DMS 273 treated with DMSO at 0.1 percent for 48 hours (cell line): ENCODE data around the gene EPHB2.

Experiments used
- DNase-seq: peaks from one replicate; lab custom pipeline; 2025; lab: John Stamatoyannopoulos, UW

The EPHB2 gene

DNA sequence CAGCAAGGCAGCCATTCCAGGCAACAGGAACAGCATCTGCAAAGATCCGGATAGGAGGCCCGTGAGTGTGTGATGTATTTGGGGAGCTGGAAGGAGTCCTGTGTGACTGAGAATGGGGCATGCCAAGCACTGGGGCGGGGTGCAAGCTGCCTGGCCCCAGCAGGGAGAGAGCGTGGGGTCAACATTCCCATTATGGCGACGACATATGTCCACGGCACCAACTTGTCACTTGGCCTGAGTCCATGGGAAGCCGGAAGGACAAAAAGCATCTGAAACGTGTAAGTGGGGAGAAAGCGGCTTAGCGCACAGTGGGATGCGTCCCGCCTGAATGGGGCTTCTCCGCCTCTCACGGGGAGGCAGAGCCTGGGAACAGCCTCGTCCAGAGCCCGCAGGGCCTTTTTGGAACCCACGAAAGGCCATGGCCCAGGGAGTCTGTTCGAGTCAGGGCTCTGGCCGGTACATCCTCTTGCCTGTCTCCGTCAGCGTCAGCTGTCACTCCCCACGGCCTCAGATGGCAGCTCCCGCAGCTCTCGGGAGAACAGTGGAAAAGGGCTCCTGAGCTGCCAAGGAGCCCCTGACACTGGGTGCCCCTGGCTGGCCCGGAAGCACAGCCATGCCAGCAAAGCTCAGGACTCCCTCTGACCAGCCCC, 12.4 kb downstream of the EPHB2 start:
- DNase-seq = no peak

DNA sequence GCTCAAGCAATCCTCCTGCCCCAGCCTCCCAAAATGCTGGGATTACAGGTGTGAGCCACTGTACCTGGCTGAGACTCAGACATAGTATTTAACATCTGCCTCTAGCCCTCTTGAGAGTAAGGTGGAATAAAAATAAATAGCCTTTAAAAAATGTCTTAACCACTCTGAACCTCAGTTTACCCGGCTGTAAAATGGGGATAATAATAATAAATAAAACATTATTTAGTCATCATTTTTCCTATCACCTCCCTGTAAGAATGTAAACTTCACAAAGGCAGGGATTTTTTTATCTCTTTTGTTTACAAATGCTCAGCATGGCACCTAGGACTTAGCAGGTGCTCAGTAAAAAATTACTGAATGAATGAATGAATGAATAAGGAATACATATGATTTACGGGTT, 17.2 kb downstream of the EPHB2 start:
- DNase-seq = no peak

DNA sequence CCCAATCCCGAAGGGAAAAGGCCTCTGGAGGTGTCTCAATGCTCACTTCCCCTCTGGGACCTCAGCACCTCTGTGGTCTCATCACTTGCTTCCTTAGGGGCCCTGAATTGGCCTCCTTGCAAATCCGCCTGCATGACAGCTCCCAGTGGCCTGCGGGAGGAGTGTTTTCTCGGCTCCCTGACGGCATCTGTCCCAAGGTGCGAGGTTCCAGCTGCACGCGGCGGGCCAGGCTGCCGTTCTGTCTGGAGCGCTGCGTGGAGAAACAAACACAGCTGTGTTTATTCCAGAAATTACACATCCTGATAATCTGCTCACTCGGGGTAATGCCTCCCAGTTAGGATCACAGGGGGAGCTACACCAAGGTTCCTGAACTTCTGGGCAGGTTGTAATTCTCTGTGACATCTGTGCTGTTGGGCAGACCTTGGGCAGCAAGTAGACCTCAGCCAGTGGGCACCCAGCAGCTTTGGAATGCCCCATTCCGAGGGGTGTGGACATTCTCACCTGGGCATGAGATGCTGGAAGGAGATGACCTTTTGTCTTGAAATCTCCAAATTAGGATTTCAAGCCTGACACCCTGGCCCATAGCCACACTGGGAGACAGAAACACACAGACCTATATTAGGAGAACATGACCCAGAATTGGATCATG, 18.2 kb downstream of the EPHB2 start:
- DNase-seq = no peak

DNA sequence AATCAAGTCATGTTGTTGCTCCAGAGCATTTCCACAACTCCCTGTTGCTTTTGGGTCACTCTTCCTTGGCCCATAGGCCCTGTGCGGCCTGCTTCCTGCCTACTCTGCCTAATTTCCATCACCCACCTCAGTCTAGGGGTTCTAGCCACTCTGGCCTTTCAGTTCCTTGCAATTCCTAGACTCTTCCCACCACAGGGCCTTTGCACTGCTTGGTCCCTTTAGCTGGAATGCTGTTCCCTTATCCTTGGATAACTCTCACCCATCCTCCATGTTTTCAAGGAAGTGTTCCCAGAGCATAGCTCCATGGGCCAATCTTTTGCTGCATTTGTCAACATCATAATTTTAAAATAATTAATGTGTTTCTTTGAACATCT, 18.7 kb downstream of the EPHB2 start:
- no peak for DNase-seq

DNA sequence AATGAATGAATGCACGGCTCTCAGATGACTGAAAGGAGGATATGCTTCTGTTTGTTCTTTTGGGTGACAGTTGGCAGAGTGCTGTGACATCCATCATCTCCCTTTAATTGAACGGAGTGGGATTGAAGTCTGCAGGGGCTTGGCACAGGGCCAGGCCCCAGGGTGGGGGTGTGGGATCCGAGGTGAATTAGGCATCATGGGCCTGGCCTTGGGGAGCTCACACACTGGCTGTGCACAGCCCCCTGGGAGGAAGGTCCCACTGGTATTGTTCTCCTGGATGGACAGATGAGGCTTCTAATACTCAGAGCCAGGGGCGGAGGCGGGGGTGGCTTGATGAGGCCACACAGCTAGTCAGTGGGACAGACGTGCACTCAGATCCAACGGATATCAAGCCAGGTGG, 19.3 kb downstream of the EPHB2 start:
- DNase-seq = no peak

DNA sequence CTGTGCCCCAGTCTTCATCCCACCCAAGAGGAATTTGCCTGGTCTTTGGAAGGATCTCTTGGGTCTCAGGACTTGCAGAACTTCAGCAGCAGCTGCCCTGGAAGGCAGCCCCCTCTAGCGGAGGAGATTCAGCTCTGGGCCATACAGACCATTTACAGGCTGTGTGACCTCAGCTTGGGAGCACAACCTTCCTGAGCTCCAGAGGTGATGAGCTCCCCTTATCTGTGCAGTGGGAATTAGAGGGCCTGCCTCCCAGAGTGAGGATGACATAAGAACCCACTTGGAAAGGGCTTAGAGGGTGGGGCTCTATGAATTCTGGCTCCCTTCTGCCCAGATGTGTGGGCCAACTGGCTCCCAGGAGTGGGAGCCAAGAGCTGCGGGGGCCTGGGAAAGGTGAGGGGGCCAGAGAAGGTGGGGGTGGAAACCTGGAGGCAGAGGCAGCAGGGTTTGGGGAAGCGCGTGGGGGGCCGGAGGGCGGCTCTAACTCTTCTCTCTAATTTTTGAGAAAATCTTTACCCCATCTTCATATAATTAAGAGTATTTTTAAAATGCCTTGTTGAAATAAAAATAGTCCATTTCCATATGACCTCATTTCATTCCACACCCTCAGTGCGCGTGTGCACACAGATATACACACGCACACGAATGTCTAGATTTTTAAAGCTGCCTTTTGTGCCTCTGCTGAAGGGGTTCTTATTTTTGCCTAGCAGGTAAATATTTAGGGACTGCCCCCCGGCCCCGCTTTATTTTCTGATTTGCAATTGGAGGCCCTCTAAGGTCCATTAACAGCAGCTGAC, 21.5 kb downstream of the EPHB2 start:
- no peak for DNase-seq

DNA sequence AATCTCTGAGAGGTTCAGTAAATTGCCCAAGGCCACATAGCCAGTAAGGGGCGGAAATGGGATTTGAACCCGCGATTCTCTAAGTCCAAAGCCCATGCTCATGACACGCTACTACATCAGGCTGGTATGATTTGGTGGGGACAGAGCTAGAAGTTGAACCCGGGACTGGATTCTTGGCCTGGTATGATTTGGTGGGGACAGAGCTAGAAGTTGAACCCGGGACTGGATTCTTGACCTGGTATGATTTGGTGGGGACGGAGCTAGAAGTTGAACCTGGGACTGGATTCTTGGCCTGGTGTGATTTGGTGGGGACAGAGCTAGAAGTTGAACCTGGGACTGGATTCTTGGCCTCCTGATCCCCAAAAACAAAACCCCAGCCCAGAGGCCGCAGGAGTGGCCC, 23.0 kb downstream of the EPHB2 start:
- no peak for DNase-seq

DNA sequence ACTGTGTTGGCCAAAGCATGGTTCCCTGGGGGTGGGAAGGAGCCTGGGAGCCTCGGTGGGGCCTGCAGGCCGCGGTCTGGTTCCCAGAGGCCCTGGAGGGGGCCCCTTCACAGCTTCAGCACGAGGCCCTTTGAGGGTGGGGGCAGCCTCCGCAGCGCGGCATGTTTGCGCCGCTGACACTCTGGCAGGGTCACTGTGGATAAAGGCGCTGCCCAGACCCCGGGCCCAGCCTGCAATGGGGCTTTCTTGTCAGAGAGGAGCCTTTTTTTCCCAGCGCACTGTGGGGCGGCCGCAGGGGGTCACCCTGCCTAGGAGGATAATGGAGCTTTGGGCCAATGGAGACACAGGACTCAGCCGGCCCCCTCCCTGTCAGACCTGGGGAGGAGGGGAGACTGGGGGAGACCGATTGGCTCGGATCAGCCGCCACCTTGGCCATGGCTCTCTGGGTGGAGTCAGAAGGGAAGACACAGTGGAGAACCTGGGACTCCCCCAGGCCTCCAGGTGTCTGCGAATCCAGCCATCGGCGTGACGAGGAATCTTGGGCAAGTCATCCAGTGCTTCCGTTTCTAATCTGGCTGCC, 26.0 kb downstream of the EPHB2 start:
- DNase-seq = no peak

DNA sequence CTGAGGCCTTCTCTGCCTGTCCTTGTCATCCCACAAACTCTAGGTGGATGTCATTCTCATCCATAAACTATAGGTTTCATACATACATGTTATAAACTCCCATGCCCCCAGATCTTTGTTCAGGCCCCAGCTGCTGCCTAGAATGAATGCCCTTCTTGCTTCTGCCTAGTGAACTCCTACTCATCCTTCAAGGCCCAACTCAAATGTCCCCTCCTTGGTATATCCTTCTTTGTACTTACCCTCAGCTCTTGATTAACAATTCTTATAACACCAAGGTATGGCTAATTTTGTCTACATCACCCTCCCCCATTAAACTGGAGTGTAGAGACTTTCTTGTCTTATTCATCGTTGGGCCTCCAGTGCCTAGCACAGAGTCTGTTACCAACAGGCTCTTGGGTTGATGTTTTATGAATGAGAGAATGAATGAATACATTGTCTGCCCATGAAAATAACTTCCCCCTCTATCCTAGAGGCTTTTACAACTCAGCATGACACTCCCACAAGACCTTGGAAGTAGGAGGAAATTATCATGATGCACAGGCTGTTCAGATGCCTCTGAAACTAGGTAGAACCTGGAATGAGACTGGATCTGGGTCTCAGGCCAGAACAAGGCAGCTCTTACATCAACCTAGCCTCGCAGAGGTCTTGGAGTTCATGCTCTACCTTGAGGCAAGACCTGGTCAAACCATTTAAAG, 26.9 kb downstream of the EPHB2 start:
- no peak for DNase-seq

DNA sequence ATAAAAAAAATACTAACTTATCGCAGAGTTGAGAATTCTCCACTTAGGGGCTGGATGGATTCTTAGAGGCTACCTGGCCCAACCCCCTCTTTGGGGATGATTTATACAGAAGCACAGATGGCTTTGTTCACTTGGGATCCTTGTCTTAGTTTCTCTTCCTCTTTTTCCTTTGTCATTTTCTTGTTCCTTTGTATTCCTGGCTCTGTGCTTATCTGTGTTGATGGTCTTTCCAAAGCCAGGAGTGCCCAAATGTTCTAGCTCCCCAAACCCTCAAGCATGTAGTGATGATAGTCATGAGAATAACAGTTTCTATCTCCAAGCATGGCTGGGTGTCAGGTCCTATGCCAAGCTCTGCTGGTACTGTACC, 27.4 kb downstream of the EPHB2 start:
- no peak for DNase-seq

DNA sequence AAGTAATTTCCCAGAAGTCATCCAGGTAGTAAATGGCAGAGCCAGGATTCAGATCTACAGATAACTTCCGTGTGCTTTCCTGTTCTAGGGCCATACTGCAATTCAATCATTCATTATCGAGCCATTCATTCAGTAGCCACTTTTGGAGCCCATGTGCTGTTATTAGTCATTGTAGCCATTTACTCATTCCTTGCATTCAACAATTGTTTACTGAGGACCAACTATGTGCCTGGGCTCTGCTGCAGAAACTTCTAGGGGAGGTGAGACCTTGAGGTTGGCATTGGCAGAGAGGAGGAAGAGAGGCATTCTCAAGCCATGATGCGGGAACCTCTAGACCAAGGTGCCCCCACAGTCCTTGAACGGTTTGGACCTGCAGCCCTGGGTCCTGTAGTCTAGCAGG, 27.9 kb downstream of the EPHB2 start:
- DNase-seq = no peak

DNA sequence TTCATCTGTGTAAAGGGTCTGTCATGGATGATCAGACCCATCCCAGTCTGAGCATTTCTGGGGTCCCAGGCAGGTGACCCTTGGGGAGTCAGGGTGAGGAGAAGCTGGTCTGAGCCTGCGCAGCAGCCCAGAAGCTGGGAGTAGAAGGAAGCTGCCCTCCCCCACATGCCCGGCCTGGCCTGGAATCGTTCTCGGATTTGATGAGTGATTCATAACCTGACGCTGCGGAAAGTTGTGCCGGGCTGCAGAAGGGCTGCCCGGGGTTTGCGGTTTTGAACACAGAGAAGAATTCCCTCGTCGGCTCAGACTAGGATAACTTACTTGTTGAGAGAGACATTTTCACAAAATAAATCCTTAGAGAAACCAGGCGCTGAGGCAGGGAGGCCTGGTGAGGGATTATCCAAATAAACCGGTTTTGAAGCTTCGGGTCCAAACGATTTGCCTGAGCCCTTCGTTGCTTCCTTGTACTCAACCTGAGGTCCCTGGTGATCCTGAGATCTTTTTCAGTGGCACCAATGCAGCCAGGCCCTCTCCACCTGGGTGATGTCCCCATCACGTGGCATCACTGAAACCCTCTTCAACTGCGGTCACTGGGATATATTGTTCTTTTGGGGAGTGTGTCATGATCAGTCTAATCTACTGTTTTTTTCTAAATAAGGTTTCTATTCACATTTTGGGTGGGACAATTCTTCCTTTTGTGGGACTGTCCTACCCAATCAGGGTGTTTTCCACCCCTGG, 29.2 kb downstream of the EPHB2 start:
- DNase-seq = no peak

DNA sequence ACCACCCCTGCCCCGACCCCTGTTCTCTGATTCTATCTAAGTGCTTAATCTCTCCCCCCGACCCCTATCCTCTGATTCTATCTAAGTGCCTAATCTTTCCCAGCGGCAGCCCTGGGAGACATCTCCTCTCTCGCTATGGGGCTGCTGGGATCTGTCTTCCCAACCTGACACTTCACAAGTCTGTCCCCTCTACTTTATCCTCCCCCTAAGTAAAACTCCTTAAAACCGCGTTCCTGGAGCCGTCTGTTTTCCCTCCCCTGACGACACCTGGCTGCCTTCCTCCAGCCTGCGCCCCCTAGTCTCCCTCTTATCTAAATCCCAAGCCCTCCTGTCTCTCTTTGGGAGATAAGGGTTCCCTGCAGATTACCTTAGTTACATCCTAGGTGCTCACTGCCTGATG, 30.5 kb downstream of the EPHB2 start:
- DNase-seq = no peak

DNA sequence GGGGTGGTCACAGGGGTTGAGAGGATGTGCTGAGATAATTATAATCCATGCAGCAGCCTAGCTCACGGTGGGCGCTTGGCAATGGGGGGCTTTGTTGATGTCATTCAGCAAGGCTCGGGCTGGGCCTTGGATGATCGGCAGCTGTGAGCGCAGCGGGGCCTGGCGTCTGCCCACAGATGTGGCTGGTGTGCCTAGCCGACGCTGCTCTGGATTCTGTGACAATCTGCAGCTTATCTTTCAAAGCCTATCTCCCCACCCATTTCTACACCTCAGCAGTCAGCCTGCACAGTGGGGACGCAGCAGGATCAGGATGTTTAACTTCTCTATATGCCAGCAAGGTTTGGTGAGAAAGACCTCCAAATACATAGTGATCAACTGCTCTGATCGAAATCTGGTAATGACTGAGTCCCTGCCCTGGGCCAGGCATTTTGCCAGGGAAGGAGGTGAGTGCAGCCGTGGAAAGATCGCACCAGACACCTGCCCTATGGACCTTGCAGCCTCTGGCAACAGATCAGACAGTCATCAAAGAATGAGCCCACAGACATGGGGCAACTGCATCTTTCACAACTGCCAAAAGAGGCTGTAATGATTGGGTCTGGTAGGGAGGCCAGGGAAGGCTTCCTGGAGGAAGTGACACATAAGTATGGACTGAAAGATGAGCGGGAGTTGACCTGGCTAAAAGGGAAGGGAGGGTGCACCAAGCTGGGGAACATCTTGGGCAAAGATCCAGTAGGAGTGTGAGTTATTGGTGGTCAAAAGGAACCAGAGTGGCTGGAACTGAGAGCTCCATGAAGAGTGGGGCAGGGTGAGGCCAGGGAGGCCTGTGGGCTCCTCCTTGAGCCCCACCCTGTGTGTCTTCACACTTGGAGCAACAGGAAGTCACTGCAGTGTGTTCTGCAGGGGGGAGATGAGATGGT, 35.3 kb downstream of the EPHB2 start:
- no peak for DNase-seq

DNA sequence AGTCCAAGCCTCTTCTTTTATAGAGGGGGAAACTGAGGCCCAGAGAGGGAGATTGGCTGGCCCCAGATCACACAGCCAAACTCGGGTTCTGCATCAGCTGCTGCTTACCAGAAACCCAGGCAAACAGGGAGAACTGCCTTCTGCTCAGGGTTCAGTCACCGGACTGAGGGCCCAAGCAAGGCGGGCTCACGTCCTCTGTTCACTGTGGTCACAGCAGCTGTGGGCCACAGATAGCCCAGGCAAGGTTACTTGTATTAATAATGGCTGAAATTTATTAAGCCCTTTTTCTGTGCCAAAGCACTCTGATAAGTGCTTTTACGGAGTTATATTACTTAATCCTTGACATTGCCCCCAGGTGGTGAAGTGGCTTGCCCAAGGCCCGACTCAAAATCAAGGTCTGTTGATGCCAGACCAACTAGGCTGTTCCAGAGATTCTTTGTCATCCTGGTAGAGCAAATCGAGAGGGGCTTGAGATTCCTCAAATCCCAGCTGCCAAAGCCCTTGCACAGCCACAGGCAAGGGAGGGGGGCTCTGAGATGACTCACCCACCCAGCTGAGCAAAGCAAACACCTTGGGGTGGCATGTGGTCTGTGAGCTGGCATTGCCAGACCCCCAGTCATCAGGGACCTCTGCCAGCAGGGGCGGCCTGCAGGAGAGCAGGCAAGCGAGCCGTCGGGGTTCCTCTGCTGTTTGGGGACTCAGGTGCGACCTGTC, 36.5 kb downstream of the EPHB2 start:
- no peak for DNase-seq

DNA sequence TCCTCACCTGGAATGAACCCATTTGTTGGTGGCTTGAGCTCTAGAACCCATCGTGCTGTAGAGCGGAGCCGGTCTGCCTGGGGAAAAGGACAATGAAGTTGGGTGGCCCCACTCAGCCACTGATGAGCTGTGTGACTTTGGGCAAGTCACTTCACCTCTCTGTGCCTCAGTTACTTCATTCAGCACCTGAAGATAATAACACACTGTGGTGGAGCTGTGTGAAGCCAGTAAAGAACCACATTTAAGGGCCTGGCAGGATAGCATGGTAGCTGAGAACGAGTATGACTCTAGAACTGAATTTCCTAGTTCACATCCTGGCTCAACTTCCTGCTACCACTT, 37.1 kb downstream of the EPHB2 start:
- no peak for DNase-seq

DNA sequence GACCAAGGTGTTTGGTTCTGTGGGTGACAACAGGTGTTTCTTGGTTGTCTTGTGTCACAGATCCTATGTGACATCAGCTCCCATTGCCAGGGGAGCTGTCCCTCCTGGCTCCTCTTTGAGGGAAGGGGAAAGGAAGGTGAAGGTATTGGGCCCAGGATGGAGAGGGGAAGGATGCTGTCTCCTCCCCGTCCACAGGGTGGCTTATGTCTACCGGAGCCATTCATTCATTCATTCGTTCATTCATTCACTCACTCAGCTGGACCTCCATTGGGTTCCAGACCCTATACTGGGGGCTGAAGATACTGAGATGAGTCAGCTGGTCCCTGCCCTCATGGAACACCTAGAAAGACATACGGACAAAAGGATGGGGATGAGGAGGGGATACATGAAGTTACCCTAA, 38.9 kb downstream of the EPHB2 start:
- DNase-seq = no peak

DNA sequence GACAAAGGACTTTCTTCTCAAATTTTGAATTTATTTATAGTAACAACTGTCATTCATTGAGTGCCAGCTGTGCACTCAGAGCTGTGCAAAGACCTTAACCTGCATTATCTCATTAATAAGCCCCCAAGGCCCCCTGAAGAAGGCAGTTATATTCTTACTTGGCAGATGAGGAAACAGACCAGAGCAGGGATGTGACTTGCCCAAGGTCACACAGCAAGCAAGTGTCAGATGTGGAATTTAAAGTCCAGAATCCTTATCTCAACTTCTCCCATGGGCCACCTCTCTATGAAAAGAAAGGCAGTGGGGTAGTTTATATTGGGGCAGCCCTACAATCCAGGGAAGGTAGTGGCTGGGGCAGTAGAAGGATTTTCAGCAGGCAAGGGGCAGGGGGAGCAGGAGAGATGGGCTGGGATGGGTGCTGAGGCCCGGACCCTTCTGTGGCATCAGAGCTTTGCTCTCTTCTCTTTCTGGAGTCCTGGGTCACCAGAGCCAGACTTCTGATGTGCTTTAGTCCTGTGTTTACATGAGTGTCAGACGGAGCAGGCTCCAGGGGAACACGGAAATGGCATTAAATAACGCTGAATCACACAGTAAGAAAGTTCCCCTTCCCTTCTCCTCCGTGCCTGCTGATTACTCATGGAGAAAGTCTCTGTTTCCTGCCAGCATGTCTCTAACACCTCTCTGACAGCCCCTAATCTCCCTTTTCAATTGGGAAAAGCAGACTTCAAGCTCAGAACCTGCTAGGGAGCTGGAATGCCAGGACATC, 39.5 kb downstream of the EPHB2 start:
- DNase-seq = no peak

DNA sequence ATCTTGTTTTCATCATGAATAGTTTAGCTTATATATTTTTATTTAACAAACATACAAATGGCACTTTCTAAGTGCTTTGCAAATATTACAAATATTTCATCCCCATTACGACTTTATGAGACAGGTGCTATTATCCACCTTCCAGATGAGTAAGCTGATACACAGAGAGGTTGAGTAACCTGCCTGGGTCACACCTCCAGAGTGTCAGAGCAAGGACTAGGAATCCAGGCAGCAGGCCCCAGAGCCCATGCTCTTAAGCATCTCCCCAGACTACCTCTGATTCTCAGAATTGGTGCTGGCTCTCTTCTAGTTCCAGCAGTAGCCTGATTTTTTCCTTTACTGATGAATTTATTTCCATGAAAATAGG, 40.0 kb downstream of the EPHB2 start:
- DNase-seq = no peak

DNA sequence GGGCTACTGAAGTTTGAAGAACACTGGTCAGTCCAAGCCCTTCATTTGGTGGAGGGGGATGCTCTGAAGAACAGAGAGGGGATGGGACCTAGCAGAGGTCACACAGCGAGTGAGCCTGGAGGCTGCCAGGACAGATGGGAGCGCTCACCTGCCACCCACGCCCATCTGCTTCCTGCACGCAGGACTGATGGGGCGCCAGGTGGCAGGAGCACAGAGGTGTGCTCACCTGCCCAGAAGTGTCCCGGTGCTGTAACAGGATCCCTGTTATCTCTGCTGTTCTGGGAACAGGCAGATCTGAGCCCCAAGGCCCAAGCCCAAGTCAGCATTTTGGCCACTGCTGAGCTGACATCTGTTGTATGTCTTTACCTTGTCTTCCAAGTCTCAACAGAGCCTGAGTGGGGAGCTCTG, 40.5 kb downstream of the EPHB2 start:
- DNase-seq = no peak
